Measurements from ENCODE around the gene JAK1. TPM values are rescaled to one million over a fixed set of nuclear protein-coding genes. Genes with fewer than 3 reads are reported as not detected.

The JAK1 gene
- total and polyA plus RNA-seq, 10 donors, result 46.6 to 270 (median 205) TPM

GRCh38 chr1:64872067-64872466 is 94.3 kb downstream of the JAK1 start:
- WGBS, 5 donors, result 94 to 100% (median 100%) methylated on average over 1 of the region's 1 CpG
- Histone ChIP-seq H3K27me3 (replicated peaks in 1 of 7) (no peaks in the 10 kb centered on the region), H3K9me3 (no peaks in the 10 kb centered on the region), H3K36me3 (peaks cover 9 to 100% (median 88%) of the 10 kb centered on the region in 6 donors), H3K4me1 (peaks cover 0 to 49% (median 13%) of the 10 kb centered on the region in 6 donors), H3K27ac (no peak overlapping the region), H3K4me3 (no peak overlapping the region)
- no peak for TF ChIP-seq CTCF (IDR thresholded peaks at IDR 0.05 in 8 of 11, conservative IDR thresholded peaks at IDR 0.05 in 3 of 11)
- TF ChIP-seq POLR2AphosphoS5 (IDR thresholded peaks at IDR 0.05), result no peak
- TF ChIP-seq POLR2A (IDR thresholded peaks at IDR 0.05), result no peak
- no peak for DNase-seq
- intact Hi-C loops (cut with DNase I; ENCODE audit: low total_unique reads), result no loop called here

- 85 to 95% (median 87%) methylated on average over 8 of the region's 8 CpGs for WGBS, 5 donors
- Histone ChIP-seq H3K27me3 (replicated peaks in 1 of 7) (no peaks in the 10 kb centered on the region), H3K36me3 (peaks cover 9 to 100% (median 88%) of the 10 kb centered on the region in 6 donors), H3K27ac (no peak overlapping the region), H3K9me3 (no peaks in the 10 kb centered on the region), H3K4me1 (peaks cover 0 to 42% (median 6%) of the 10 kb centered on the region in 6 donors), H3K4me3 (no peak overlapping the region)
- TF ChIP-seq POLR2A (IDR thresholded peaks at IDR 0.05) (no peak), POLR2AphosphoS5 (IDR thresholded peaks at IDR 0.05) (no peak), CTCF (IDR thresholded peaks at IDR 0.05 in 8 of 11, conservative IDR thresholded peaks at IDR 0.05 in 3 of 11) (no peak)
- intact Hi-C loops (cut with DNase I; ENCODE audit: low total_unique reads), result no loop called here
- DNase-seq, result no peak
These were observed 95.1 kb downstream of the JAK1 start for GRCh38 chr1:64871256-64871655.

- peaks cover 26 to 64% (median 40%) of the 10 kb centered on the region in 6 donors for H3K4me1 ChIP-seq
- H3K36me3 ChIP-seq, result peaks cover 0 to 98% (median 57%) of the 10 kb centered on the region in 6 donors
- H3K9me3 ChIP-seq, result no peaks in the 10 kb centered on the region
- no peak overlapping the region for H3K27ac ChIP-seq
- TF ChIP-seq CTCF (IDR thresholded peaks at IDR 0.05 in 8 of 11, conservative IDR thresholded peaks at IDR 0.05 in 3 of 11) (no peak), POLR2AphosphoS5 (IDR thresholded peaks at IDR 0.05) (no peak), POLR2A (IDR thresholded peaks at IDR 0.05) (no peak)
- WGBS, 5 donors, result 89 to 100% (median 93%) methylated on average over 1 of the region's 1 CpG
- H3K4me3 ChIP-seq, result no peak overlapping the region
- DNase-seq, result no peak
- no peaks in the 10 kb centered on the region for H3K27me3 ChIP-seq (replicated peaks in 1 of 7)
- intact Hi-C loops (cut with DNase I; ENCODE audit: low total_unique reads), result loop anchor here (10.0 kb wide), 1 partner anchor 98 kb away; the partner anchor contains the start of gene JAK1
These were observed 99.1 kb downstream of the JAK1 start for GRCh38 chr1:64867266-64867665.

- WGBS, 5 donors, result 90 to 97% (median 96%) methylated on average over 10 of the region's 10 CpGs
- DNase-seq, result no peak
- intact Hi-C loops (cut with DNase I; ENCODE audit: low total_unique reads), result loop anchor here (10.0 kb wide), 1 partner anchor 98 kb away; the partner anchor contains the start of gene JAK1
- Histone ChIP-seq H3K4me1 (peaks cover 32 to 69% (median 46%) of the 10 kb centered on the region in 6 donors), H3K27me3 (replicated peaks in 1 of 7) (no peaks in the 10 kb centered on the region), H3K36me3 (peaks cover 0 to 98% (median 53%) of the 10 kb centered on the region in 6 donors), H3K27ac (no peak overlapping the region), H3K4me3 (no peak overlapping the region), H3K9me3 (no peaks in the 10 kb centered on the region)
- TF ChIP-seq POLR2A (IDR thresholded peaks at IDR 0.05), result no peak
- no peak for TF ChIP-seq POLR2AphosphoS5 (IDR thresholded peaks at IDR 0.05)
- TF ChIP-seq CTCF (IDR thresholded peaks at IDR 0.05 in 8 of 11, conservative IDR thresholded peaks at IDR 0.05 in 3 of 11), result no peak
These were observed 99.7 kb downstream of the JAK1 start for GRCh38 chr1:64866689-64867088.

All from spleen (tissue), 11 donors.